IgD-negative memory B cell (primary cell): Measurements from ENCODE around the gene PTGR2. TPM values are rescaled to one million over a fixed set of nuclear protein-coding genes. Genes with fewer than 3 reads are reported as not detected.

ENCODE experiments used
- H3K27ac Mint-ChIP-seq, 3 donors: one replicate each; pipeline ENCODE4 v1.8.0; 2020 to 2022; ENCODE audit warnings: mild to moderate bottlenecking in 3 of 3, mixed read lengths in 3 of 3, moderate library complexity in 1 of 3
- H3K27me3 Mint-ChIP-seq: one replicate; pipeline ENCODE4 v1.8.0; 2021; ENCODE audit warnings: mixed read lengths
- H3K36me3 Mint-ChIP-seq: one replicate; pipeline ENCODE4 v1.8.0; 2020; ENCODE audit warnings: mild to moderate bottlenecking, mixed read lengths
- H3K4me1 Mint-ChIP-seq, 3 donors: one replicate each; pipeline ENCODE4 v1.8.0; 2020 to 2022; ENCODE audit warnings: mixed read lengths in 3 of 3, mild to moderate bottlenecking in 1 of 3
- H3K4me3 Mint-ChIP-seq, 4 donors: one replicate each; pipeline ENCODE4 v1.8.0; 2020 to 2022; ENCODE audit warnings: mild to moderate bottlenecking in 4 of 4, mixed read lengths in 4 of 4, moderate library complexity in 3 of 4
- H3K9me3 Mint-ChIP-seq, 3 donors: one replicate each; pipeline ENCODE4 v1.8.0; 2020 to 2021; ENCODE audit warnings: mixed read lengths in 3 of 3, mild to moderate bottlenecking in 1 of 3
- polyA plus RNA-seq: library from polyadenylated mRNA; unstranded; fragments of 300-500 nt; fragmentation: Illumina TruSeq; gene quantifications from one replicate; pipeline ENCODE4 v1.2.3, GENCODE V29; 2021

Gene PTGR2
- polyA plus RNA-seq: 2.0 TPM

DNA sequence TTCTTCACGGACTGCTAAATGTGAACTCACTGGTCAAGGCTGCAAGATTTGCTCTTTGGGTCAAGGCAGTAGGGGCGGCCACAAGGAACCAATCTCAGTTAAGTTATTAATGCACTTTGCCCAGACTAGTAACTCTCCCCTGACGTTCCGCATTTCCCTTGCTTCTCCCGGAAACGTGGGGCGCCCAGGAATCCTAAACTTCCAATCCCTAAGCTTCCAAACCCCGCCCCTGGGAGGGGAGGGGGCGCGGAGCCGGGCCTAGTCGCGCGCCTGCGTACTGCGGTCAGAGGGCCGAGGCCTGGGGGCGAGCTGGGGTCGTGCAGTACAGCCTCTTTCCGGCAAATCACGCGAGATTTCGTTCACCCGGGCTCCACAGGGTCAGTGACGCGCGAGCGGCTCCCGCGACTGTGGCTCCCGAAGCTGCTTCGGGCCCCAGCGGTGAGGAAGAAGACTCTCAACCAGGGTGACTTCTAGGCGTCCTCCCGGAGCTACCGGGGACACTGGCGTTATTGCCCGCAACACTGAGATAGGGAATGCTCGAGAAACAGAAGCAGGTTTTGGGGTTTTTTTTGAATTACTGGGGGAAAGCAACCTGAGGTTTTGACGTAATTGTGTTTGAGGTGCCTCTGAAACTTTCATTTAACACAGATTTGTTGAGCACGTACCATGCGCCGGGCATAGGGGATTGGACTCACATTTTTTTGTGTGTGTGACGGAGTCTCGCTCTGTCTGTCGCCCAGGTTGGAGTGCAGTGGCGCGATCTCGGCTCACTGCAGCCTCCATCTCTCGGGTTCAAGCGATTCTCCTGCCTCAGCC lies at the start of gene PTGR2:
PTGR2 (plus strand) TSS at position 265 of the 816 bp plus-strand sequence. CDS start 7,032 bp downstream, outside the sequence.
- H3K27ac Mint-ChIP-seq: peak within 1 kb of the TSS; percentile 89 to 99 (median 97)
- H3K4me1 Mint-ChIP-seq: peaks cover 13 to 15% (median 15%) of the 10 kb centered on the region in 3 donors
- no peaks in the 10 kb centered on the region for H3K9me3 Mint-ChIP-seq
- peaks cover 4% of the 10 kb centered on the region for H3K27me3 Mint-ChIP-seq
- peaks cover 2% of the 10 kb centered on the region for H3K36me3 Mint-ChIP-seq
- peak within 1 kb of the TSS; percentile 96 to 99 (median 98) for H3K4me3 Mint-ChIP-seq

DNA sequence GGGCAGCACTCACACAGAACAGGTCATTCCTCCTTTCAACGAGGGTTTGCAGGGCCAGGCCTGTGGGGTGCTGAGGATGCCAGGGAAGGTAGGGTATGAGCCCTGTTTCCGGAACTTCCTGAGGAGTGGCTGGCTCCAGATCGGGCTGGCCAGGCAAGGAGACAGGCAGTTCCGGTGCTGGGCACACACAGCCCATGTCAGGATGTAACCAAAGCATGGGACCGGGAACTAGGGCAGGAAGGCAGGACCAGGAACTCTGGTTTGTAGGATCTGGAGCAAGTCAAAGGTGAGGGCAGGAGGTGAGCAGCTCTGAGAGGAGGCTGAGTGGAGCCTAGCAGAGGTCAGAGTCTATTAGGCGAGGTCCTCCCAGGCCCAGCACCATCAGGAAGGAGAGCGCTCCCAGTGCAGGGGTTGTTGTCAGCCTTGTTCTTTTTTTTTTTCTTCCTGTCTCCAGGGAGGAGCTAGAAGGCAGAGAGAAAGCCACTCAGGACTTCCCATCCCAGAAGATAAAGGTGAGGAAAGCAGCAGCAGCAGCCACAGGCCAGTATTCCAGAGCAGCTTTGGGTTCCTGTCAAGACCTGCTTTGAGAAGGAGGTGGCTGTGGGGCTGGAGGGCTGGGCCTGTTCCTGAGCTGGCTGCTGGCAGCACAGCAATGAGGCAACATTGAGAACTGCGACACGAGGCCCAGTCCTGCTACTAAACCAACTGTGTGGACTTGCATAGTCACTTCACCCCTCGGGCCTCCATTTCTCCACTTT lies 49.0 kb upstream of the PTGR2 start:
- peaks cover 3% of the 10 kb centered on the region for H3K36me3 Mint-ChIP-seq
- H3K27ac Mint-ChIP-seq: no peak overlapping the region
- no peak overlapping the region for H3K4me3 Mint-ChIP-seq
- H3K27me3 Mint-ChIP-seq: no peaks in the 10 kb centered on the region
- peaks cover 0 to 4% (median 0%) of the 10 kb centered on the region in 3 donors for H3K4me1 Mint-ChIP-seq
- H3K9me3 Mint-ChIP-seq: no peaks in the 10 kb centered on the region

DNA sequence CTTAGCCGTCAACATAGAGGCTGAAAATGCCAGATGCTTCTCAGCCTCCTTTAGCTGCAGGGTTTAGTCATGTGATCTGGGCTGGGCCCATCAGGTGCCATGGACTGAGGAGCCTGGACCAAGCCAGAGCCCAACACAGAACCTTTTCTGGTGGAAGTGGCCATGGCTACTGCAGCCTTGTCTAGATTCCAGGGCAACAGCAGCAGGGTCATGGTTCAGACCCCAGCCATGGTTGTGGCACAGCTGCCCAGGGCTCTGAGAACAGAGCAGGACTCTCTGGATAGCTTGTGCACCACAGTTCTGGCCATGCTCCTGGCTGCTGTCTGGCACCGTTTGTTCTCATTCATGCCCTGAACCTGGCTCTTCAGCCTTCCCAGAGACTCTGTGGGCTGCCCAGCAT lies 47.0 kb upstream of the PTGR2 start:
- Mint-ChIP-seq H3K9me3 (no peaks in the 10 kb centered on the region), H3K27me3 (no peaks in the 10 kb centered on the region), H3K4me3 (no peak overlapping the region), H3K36me3 (peaks cover 3% of the 10 kb centered on the region), H3K4me1 (peaks cover 0 to 2% (median 0%) of the 10 kb centered on the region in 3 donors), H3K27ac (no peak overlapping the region)

- Mint-ChIP-seq H3K9me3 (peaks cover 0 to 2% (median 0%) of the 10 kb centered on the region in 3 donors), H3K27ac (no peak overlapping the region), H3K36me3 (peaks cover 6% of the 10 kb centered on the region), H3K4me1 (peaks cover 0 to 7% (median 4%) of the 10 kb centered on the region in 3 donors), H3K4me3 (no peak overlapping the region), H3K27me3 (peaks cover 3% of the 10 kb centered on the region)
Observed at GRCh38 chr14:73807457-73807856, 44.2 kb upstream of the PTGR2 start.

GRCh38 chr14:73809391-73809790 lies 42.2 kb upstream of the PTGR2 start:
- peaks cover 6% of the 10 kb centered on the region for H3K36me3 Mint-ChIP-seq
- H3K27ac Mint-ChIP-seq: no peak overlapping the region
- H3K9me3 Mint-ChIP-seq: peaks cover 0 to 2% (median 0%) of the 10 kb centered on the region in 3 donors
- no peak overlapping the region for H3K4me3 Mint-ChIP-seq
- H3K4me1 Mint-ChIP-seq: peaks cover 4 to 9% (median 7%) of the 10 kb centered on the region in 3 donors
- H3K27me3 Mint-ChIP-seq: peaks cover 3% of the 10 kb centered on the region

- Mint-ChIP-seq H3K4me1 (peaks cover 4 to 9% (median 7%) of the 10 kb centered on the region in 3 donors), H3K9me3 (peaks cover 0 to 2% (median 0%) of the 10 kb centered on the region in 3 donors), H3K4me3 (peak overlapping the region in 1 of 4 donors; percentile 38), H3K27me3 (peaks cover 3% of the 10 kb centered on the region), H3K27ac (no peak overlapping the region), H3K36me3 (peaks cover 6% of the 10 kb centered on the region)
Observed at GRCh38 chr14:73810478-73811163, 41.0 kb upstream of the PTGR2 start.

DNA sequence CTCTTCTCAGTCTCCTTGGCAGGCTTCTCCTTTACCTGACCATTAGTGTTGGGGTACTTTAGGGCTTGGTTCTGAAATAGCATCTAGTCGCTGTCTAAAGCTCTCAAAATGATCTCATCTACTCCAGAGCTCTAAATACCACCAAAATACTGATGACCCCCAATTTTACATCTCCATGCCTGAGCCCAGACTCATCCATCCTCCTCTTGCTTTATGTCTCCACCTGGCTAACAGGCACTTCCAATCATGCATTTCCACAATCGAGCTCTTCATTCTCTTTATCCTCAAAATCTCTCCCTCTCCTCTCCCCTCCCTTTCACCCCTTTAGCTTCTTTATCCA lies 40.5 kb upstream of the PTGR2 start:
- Mint-ChIP-seq H3K36me3 (peaks cover 6% of the 10 kb centered on the region), H3K4me1 (peaks cover 4 to 9% (median 7%) of the 10 kb centered on the region in 3 donors), H3K4me3 (peak overlapping the region in 1 of 4 donors; percentile 38), H3K27me3 (peaks cover 3% of the 10 kb centered on the region), H3K27ac (no peak overlapping the region), H3K9me3 (peaks cover 0 to 2% (median 0%) of the 10 kb centered on the region in 3 donors)

- Mint-ChIP-seq H3K27ac (peak overlapping the region in 1 of 3 donors; percentile 64), H3K4me3 (no peak overlapping the region), H3K9me3 (peaks cover 0 to 2% (median 0%) of the 10 kb centered on the region in 3 donors)
Observed at GRCh38 chr14:73814153-73814552, 37.5 kb upstream of the PTGR2 start.

GRCh38 chr14:73815849-73816248 lies 35.8 kb upstream of the PTGR2 start:
- Mint-ChIP-seq H3K27ac (no peak overlapping the region), H3K9me3 (peaks cover 0 to under 1% (median 0%) of the 10 kb centered on the region in 3 donors), H3K36me3 (peaks cover 5% of the 10 kb centered on the region), H3K4me1 (peaks cover 4 to 8% (median 5%) of the 10 kb centered on the region in 3 donors), H3K4me3 (peak overlapping the region in 1 of 4 donors; percentile 25), H3K27me3 (peaks cover 2% of the 10 kb centered on the region)

More at GRCh38 chr14:73814153-73814552, 37.5 kb upstream of the PTGR2 start:
- Mint-ChIP-seq H3K27me3 (peaks cover 3% of the 10 kb centered on the region), H3K4me1 (peaks cover 4 to 9% (median 7%) of the 10 kb centered on the region in 3 donors), H3K36me3 (peaks cover 6% of the 10 kb centered on the region)

DNA sequence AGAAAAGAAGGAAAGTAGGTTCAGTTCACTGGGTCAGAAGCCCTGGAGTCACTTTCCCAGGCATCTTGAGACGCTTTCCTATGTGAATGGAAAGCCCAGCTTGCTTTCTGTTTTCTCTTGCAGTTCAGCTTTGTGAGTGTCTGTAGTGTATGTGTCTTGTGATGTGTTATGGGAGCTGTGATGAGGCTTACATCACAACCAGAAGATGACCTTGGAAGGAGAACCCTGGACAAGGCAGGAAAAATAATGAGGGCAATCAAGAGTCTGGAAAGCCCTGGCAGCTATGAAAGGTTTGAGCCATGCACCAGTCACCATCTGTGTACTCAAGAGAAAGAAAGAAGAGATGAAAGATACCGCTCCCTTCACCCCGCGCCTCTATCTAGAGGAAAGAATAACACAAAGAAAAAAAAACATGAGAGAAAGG lies 35.2 kb upstream of the PTGR2 start:
- Mint-ChIP-seq H3K4me1 (peaks cover under 1 to 6% (median 4%) of the 10 kb centered on the region in 3 donors), H3K4me3 (no peak overlapping the region), H3K27ac (no peak overlapping the region), H3K27me3 (no peaks in the 10 kb centered on the region), H3K36me3 (peaks cover under 1% of the 10 kb centered on the region), H3K9me3 (no peaks in the 10 kb centered on the region)

DNA sequence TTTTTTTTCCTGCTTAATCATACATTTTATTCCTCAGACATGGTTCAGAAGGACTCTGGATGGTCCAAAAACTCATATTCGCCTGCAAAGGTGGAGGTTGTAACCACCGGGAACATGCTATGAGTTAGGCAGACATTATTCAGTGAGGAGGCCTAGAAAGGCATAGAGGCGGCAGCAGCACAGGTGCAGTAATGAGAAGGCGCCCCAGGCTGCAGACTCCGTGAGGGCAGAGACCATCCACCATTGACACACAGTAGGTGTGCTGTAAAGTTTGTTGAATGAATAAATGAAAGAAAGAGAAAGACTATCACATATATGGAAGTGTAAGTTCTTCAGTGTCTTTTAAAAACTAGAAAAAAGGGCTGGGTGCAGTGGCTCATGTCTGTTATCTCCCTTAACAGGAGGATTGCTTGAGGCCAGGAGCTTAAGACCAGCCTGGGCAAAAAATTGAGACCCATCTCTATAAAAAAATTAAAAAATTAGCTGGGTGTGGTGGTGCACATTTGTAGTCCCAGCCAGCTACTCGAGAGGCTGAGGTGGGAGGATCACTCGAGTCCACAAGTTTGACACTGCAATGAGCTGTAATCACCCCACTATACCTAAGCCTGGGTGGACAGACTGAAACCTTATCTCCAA lies 34.5 kb upstream of the PTGR2 start:
- no peaks in the 10 kb centered on the region for H3K9me3 Mint-ChIP-seq
- H3K27me3 Mint-ChIP-seq: no peaks in the 10 kb centered on the region
- no peaks in the 10 kb centered on the region for H3K36me3 Mint-ChIP-seq
- H3K27ac Mint-ChIP-seq: no peak overlapping the region
- H3K4me3 Mint-ChIP-seq: peak overlapping the region in 1 of 4 donors; percentile 47
- peaks cover 0 to 6% (median 4%) of the 10 kb centered on the region in 3 donors for H3K4me1 Mint-ChIP-seq

DNA sequence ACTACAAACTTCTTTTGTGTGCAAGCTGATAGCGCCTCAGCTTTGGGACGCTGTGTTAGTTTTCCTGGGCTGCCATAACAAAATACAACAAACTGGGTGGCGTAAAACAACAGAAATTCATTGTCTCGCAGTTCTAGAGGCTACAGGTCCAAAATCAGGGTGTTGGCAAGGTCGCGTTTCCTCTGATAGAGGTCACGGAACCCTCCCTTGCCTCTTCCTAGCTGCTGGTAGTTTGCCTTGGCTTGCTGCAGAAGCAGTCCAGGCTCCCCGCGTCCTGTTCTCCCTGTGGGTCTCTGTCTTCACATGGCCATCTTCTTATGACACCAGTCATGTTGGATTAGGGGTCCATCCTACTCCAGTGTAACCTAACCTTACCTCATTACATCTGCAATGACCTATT lies 32.8 kb upstream of the PTGR2 start:
- H3K9me3 Mint-ChIP-seq: no peaks in the 10 kb centered on the region
- no peak overlapping the region for H3K27ac Mint-ChIP-seq
- peaks cover 0 to 6% (median 4%) of the 10 kb centered on the region in 3 donors for H3K4me1 Mint-ChIP-seq
- H3K4me3 Mint-ChIP-seq: no peak overlapping the region
- H3K36me3 Mint-ChIP-seq: no peaks in the 10 kb centered on the region
- H3K27me3 Mint-ChIP-seq: no peaks in the 10 kb centered on the region

DNA sequence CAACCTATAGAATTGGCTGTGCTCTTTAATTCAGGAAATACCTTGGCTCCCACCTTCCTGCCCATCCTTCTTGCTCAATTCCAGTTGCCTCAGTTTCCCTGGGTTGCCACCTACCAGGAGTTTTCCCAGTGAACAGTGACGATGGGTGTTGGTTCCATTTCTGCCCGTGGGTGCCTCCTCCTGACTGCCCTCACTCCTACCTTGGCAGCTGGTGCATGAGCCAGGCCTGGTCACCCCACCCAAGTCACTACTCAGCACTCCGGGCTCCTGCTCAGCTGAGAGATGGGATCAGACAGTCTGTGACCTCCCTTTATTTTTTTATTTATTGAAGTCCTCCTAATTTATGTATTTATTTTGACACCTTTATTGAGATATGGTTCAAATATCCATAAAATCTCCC lies 31.0 kb upstream of the PTGR2 start:
- Mint-ChIP-seq H3K27ac (no peak overlapping the region), H3K9me3 (no peaks in the 10 kb centered on the region), H3K27me3 (no peaks in the 10 kb centered on the region), H3K4me3 (no peak overlapping the region), H3K36me3 (no peaks in the 10 kb centered on the region), H3K4me1 (peaks cover 0 to under 1% (median under 1%) of the 10 kb centered on the region in 3 donors)

- Mint-ChIP-seq H3K27me3 (no peaks in the 10 kb centered on the region), H3K9me3 (no peaks in the 10 kb centered on the region), H3K27ac (no peak overlapping the region), H3K36me3 (no peaks in the 10 kb centered on the region), H3K4me1 (peaks cover 0 to 2% (median 1%) of the 10 kb centered on the region in 3 donors), H3K4me3 (no peak overlapping the region)
Observed at GRCh38 chr14:73823339-73823885, 28.2 kb upstream of the PTGR2 start.
